Gastroesophageal sphincter (tissue), 4 donors: ENCODE measurements around the gene CNKSR3. TPM values are rescaled to one million over a fixed set of nuclear protein-coding genes. Genes with fewer than 3 reads are reported as not detected.
A peak's percentile ranks its signal among the peaks of the same experiment; 100 is the strongest.

Experiments used
- ATAC-seq: fragments of 150-250 bp; one replicate; pipeline ENCODE4 v1.9.1; 2016; ENCODE audit warnings: mild to moderate bottlenecking, moderate library complexity
- H3K27ac ChIP-seq, 4 donors: fragments of 200-600 bp; sonication (generic) in 3 of 4; 1 replicate in 3 of 4; 2 replicates in 1 of 4; pipeline ENCODE4 v1.5.1; 2016 to 2019
- H3K27me3 ChIP-seq: fragments of 200-600 bp; sonication (generic); one replicate; pipeline ENCODE4 v1.5.1; 2019
- H3K36me3 ChIP-seq, 2 donors: fragments of 200-600 bp; sonication (generic); one replicate each; pipeline ENCODE4 v1.5.1; 2019; ENCODE audit warnings: control low read depth in 1 of 2
- H3K4me1 ChIP-seq, 3 donors: fragments of 200-600 bp; sonication (generic); 1 replicate in 2 of 3; 2 replicates in 1 of 3; pipeline ENCODE4 v1.5.1; 2016 to 2019; ENCODE audit warnings: control low read depth in 2 of 3
- H3K4me3 ChIP-seq, 2 donors: fragments of 200-600 bp; sonication (generic); one replicate each; pipeline ENCODE4 v1.5.1; 2019; ENCODE audit warnings: mild to moderate bottlenecking in 1 of 2, moderate library complexity in 1 of 2
- H3K9me3 ChIP-seq, 3 donors: fragments of 200-600 bp; sonication (generic); one replicate each; pipeline ENCODE4 v1.5.1; 2017 to 2019; ENCODE audit warnings: control low read depth in 2 of 3
- EP300 ChIP-seq: sonication (generic); formaldehyde crosslinking; IDR thresholded peaks from one replicate; pipeline ENCODE4 v1.6.1; 2017; ENCODE audit warnings: antibody characterized with exemption, mild to moderate bottlenecking
- POLR2A ChIP-seq, 2 donors: fragments of 450-650 bp; IDR thresholded peaks; one replicate each; pipeline ENCODE4 v1.6.1; 2017; ENCODE audit warnings: antibody characterized with exemption in 2 of 2, mild to moderate bottlenecking in 2 of 2, moderate library complexity in 1 of 2
- POLR2AphosphoS5 ChIP-seq: sonication (generic); formaldehyde crosslinking; IDR thresholded peaks from one replicate; pipeline ENCODE4 v1.6.1; 2017; ENCODE audit warnings: antibody characterized with exemption
- WGBS, 2 donors: methylation state at CpG; one replicate each; pipeline ENCODE4 v1.1.5; 2018; ENCODE audit warnings: low coverage in 1 of 2; 5-methylcytosine and 5-hydroxymethylcytosine counted together
- total RNA-seq, 4 donors: library from RNA; depleted of rRNA; stranded (reverse); fragments of >200 nt; gene quantifications; one replicate each; pipeline ENCODE4 v1.1.0, GENCODE V29; 2016
- TF ChIP-seq, protein P1 (sequence below), 4 experiments: fragments of 200-600 bp in 2 of 4; fragments of 450-650 bp in 2 of 4; sonication (generic) in 1 of 4; IDR thresholded peaks; one replicate each; pipeline ENCODE4 v1.5.1; 2017 to 2019; ENCODE audit warnings: antibody characterized with exemption in 4 of 4, mild to moderate bottlenecking in 2 of 4, moderate library complexity in 2 of 4

CNKSR3 gene
- total RNA-seq, 4 donors from 2014 or later: 12.9 to 28.9 (median 16.0) TPM

DNA sequence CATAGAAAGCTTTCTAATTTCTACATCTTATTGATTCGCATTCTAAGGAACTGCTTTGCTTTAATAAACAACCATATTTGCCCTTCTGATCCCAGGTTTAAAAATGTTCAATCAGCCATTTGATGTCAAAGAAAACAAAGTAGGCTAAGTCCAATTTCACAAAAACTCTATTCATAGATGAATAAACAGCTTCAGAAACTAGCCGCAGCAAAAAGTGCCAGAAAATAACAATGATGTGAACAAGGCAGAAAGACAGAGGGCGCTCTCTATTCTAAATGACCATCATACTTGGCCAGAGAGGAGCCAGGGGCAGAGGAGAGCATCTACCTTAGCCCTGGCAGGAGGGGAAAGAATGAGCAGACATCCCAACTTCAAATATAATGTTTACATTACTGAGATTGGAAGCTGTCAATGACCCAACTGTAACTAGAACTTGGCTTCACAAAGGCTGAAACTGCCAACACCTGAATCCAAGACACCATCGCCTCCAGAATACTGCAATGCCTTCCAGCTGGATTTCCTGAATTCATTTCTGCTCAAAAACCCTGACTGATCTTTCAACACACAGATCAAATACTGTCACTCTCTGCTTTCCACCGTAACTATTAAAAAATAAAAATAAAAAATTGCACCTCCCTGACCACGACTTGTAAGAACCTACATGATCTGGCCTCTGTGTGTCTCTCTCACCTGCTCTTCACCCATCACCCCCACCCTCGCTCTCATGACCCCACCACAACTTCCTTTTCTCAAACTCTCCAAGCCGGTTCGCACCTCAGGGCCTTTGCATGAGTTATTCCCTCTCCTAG lies 9.5 kb downstream of the CNKSR3 start:
- Histone ChIP-seq H3K27me3 (no peaks in the 10 kb centered on the region), H3K4me3 (no peak overlapping the region), H3K4me1 (peaks cover 0 to 54% (median 0%) of the 10 kb centered on the region in 3 donors), H3K9me3 (no peaks in the 10 kb centered on the region), H3K36me3 (no peaks in the 10 kb centered on the region), H3K27ac (peak overlapping the region in 1 of 4 donors; percentile 16)
- 73 to 86% methylated on average over 6 to 9 of the region's 9 CpGs for WGBS, 2 donors
- TF ChIP-seq, protein P1, sequence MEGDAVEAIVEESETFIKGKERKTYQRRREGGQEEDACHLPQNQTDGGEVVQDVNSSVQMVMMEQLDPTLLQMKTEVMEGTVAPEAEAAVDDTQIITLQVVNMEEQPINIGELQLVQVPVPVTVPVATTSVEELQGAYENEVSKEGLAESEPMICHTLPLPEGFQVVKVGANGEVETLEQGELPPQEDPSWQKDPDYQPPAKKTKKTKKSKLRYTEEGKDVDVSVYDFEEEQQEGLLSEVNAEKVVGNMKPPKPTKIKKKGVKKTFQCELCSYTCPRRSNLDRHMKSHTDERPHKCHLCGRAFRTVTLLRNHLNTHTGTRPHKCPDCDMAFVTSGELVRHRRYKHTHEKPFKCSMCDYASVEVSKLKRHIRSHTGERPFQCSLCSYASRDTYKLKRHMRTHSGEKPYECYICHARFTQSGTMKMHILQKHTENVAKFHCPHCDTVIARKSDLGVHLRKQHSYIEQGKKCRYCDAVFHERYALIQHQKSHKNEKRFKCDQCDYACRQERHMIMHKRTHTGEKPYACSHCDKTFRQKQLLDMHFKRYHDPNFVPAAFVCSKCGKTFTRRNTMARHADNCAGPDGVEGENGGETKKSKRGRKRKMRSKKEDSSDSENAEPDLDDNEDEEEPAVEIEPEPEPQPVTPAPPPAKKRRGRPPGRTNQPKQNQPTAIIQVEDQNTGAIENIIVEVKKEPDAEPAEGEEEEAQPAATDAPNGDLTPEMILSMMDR (IDR thresholded peaks at IDR 0.05): peak in 2 of 4 experiments; percentile 17 to 57
- TF ChIP-seq POLR2AphosphoS5: no peak
- TF ChIP-seq EP300: no peak
- ATAC-seq: no peak

DNA sequence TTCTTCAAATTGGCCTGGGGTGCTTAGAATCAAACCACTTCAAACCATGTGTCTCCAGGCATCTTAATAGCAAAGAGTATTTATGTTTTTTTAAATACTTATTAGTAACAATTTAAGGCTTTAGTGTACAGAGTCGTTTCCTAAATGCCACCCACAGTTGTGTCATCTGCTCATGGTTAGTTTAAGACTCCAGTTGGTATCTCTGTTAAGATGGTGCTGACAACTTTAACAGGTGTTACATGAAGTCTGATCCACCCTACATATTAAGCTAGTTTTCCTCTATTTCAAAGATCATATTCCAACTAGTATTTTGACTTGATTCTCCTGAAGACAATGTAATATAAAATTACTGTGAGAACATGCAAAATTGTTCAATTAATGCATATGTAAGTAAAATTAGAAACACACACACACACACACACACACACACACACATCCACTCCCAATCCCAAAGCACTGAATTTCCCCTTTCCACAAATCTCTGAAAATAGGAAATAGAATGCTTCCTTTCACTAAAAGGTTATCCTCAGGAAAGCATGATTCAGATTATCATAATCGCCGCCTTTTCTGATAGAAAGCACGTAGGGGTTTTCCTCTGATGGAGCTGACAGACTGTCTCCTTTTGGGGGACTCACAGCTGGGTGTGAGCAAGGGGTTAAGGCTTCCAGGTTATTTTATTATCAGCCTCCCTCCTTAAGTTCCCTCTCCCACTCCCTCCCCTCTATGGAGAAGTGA lies 10.5 kb downstream of the CNKSR3 start:
- Histone ChIP-seq H3K9me3 (no peaks in the 10 kb centered on the region), H3K27ac (peak overlapping the region in 1 of 4 donors; percentile 16), H3K27me3 (no peaks in the 10 kb centered on the region), H3K36me3 (no peaks in the 10 kb centered on the region), H3K4me3 (no peak overlapping the region), H3K4me1 (peaks cover 0 to 58% (median 0%) of the 10 kb centered on the region in 3 donors)
- WGBS, 2 donors: 51 to 55% methylated on average over 4 of the region's 4 CpGs
- TF ChIP-seq, protein P1 (IDR thresholded peaks at IDR 0.05): no peak
- no peak for TF ChIP-seq EP300
- no peak for TF ChIP-seq POLR2AphosphoS5
- no peak for TF ChIP-seq POLR2A (IDR thresholded peaks at IDR 0.05)
- no peak for ATAC-seq

DNA sequence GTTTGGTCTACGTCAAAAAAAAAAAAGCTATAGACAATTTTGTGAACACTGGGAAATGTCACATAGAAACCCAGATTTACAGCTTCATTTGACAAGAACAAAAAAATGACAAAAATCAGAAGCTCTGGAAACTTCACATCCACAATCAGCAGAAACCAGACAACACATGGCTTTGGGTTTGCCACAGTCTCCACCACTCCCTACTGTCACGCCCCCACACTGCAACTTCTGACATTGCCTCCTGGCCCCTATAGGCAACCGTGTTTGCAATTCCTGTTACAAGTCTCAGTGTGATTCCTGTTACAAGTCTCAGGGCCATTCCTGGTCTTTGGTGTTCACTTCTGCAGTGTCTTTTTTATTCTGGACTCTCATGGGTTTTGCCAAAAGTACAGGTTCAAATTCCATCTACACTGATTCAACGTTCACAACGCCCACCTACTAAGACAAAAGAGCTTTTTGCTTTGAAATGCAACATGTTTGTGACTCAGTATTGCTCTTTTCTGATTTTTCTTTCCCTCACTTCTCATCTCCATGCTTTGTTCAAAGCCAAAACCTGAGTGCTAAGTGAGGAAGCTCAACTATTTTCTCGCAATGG lies 12.0 kb downstream of the CNKSR3 start:
- Histone ChIP-seq H3K9me3 (no peaks in the 10 kb centered on the region), H3K36me3 (no peaks in the 10 kb centered on the region), H3K27ac (no peak overlapping the region), H3K4me3 (no peak overlapping the region), H3K4me1 (peaks cover 0 to 52% (median 0%) of the 10 kb centered on the region in 3 donors), H3K27me3 (no peaks in the 10 kb centered on the region)
- WGBS, 2 donors: 59 to 79% methylated on average over 5 to 6 of the region's 6 CpGs
- ATAC-seq: no peak
- TF ChIP-seq EP300 (no peak), POLR2A (IDR thresholded peaks at IDR 0.05) (no peak)
- TF ChIP-seq, protein P1 (IDR thresholded peaks at IDR 0.05): no peak

DNA sequence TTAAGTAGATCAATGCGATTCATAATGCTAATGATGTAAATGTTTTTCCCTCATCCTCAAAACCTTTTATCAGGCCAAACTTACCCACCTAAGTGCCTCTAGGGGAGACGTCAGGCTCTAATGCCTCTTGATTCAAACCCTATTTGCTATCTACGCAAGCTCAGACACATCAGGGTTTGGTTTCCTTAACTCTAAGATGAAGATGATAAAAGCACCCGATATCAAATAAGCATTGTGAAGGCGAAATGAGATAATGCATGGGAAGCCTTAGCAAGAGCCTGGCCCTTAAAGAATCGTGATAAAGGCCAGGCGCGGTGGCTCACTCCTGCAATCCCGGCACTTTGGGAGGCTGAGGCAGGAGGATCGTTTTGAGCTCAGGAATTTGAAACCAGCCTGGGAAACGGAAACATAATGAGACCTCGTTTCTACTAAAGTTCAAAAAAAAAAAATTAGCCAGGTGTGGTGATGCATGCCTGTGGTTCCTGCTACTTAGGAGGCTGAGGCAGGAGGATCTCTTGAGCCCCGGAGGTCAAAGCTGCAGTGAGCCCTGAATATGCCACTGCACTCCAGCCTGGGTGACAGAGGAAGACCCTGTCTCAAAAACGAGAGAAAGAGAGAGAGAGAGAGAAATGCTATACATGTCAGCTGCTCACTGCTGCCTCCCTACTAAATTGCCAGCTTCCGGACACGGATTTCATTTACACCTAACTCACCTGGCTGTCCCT lies 13.5 kb downstream of the CNKSR3 start:
- H3K9me3 ChIP-seq: no peaks in the 10 kb centered on the region
- no peak for ATAC-seq
- 82 to 91% methylated on average over 12 to 16 of the region's 16 CpGs for WGBS, 2 donors
- TF ChIP-seq EP300 (no peak), POLR2A (IDR thresholded peaks at IDR 0.05) (no peak), POLR2AphosphoS5 (no peak)
- TF ChIP-seq, protein P1 (IDR thresholded peaks at IDR 0.05): no peak
- H3K27ac ChIP-seq: peak overlapping the region in 1 of 4 donors; percentile 7
- no peaks in the 10 kb centered on the region for H3K27me3 ChIP-seq
- no peak overlapping the region for H3K4me3 ChIP-seq
- peaks cover 0 to 46% (median 0%) of the 10 kb centered on the region in 3 donors for H3K4me1 ChIP-seq
- H3K36me3 ChIP-seq: no peaks in the 10 kb centered on the region
